ENCODE results near the gene CYCS.

CYCS gene

GRCh38 chr7:25125137-25125946, at the start of gene CYCS:
Gene CYCS (minus strand): TSS chr7:25125260. CDS start chr7:25124119, 1,141 bp downstream.
- DNase-seq (ENCODE audit: low spot score): peak; percentile 92

GRCh38 chr7:25173184-25173583, 48.1 kb upstream of the CYCS start:
- no peak for DNase-seq (ENCODE audit: low spot score)

DNA sequence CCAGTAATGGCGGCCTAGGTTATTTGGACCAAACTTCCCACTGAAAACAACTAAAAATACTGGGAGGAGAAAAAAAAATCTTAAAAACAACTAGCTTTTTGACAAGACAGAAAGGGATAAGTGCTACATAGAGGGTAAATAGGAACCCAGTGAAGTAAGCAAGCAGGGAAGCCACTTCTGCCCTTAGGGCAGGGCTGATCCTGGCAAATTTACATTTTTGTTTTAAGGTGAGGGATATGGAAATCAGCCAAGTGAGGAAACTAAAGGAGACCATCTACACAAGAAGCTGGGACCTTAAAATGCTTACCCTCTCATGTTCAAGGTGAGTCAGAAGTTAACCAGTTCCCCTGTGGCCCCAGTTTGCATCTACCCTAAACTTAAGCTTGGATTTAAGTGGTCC, 46.5 kb upstream of the CYCS start:
- DNase-seq (ENCODE audit: low spot score): no peak

- no peak for DNase-seq (ENCODE audit: low spot score)
Measured at GRCh38 chr7:25171071-25171470, 46.0 kb upstream of the CYCS start.

DNA sequence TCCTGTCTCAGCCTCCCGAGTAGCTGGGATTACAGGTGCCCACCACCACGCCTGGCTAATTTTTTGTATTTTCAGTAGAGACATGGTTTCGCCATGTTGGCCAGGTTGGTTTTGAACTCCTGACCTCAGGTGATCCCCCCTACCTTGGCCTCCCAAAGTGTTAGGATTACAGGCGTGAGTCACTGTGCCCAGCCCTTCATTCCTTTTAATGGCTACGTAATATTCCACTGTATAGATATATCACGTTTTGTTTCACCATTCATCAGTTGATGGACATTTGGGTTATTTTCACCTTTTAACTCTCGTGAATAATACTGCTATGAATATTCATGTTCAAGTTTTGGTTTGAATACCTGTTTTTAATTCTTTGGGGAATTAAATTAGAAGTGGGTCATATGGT, 44.6 kb upstream of the CYCS start:
- DNase-seq (ENCODE audit: low spot score): no peak

GRCh38 chr7:25168145-25168544, 43.1 kb upstream of the CYCS start:
- DNase-seq (ENCODE audit: low spot score): no peak

DNA sequence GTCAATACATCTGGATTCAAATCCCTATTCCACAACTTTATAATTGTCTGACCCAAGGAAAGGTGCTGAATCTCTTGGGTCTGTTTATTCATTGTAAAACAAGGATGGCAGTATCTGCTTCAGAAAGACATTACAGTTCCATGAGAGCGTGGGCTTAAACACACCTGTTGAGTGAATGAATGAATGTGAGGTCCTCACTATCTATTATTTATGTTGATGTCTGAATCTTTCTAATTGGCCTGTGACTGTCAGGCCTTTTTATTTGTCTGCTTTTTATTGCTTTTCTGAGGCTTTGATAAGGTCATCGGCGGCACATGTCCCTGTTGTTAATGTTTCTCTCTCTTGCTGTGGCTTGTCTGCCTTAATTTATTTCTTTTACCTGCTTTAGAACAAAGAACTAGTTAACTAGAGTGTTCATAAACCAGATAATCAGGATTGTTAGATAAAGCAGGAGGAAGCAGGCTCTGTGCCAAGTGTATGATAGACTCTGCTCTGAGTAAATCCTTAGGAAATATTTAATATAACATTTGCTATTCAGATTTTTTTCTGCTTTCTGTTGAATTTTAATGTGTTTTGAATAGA, 42.3 kb upstream of the CYCS start:
- DNase-seq (ENCODE audit: low spot score): no peak

- peak; percentile 64 for DNase-seq (ENCODE audit: low spot score)
Measured at GRCh38 chr7:25159983-25160596, 35.0 kb upstream of the CYCS start.

GRCh38 chr7:25158966-25159365, 33.9 kb upstream of the CYCS start:
- DNase-seq (ENCODE audit: low spot score): no peak

DNA sequence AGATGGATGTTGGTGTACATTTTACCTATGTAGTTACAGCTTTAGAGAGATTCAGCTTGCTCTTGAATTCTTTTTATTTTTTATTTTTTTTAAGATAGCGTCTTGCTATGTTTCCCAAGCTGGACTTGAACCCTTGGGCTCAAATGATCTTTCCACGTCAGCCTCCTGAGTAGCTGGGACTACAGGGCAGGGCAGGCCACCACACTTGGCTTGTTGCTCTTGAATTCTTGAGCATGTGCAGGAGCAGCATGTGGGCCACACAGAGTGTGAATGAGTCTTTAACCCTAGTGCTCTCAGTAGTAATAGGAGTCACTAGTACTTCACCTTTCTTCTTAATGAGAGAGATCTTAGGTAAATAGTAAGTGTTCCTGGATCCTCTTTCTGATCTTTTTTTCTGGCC, 26.7 kb upstream of the CYCS start:
- no peak for DNase-seq (ENCODE audit: low spot score)

DNA sequence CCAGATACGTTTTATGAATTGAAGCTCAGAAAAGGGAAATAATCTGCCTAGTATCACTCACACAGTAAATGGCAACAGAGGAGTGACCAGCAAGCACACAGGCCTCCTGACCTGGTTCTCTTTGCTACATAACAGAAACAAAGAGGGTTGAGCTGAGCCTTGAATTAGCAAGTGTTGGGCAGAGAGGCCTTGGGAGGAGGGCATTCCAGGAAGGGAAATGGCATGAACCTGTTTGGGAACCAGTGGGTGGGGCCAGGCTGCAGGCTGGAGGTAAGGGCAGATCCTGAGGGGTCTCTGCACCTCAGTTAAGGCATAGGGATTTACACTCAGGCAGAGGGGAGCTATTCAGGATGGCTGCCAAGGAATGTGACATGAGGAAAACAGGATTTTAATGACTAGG, 24.8 kb upstream of the CYCS start:
- no peak for DNase-seq (ENCODE audit: low spot score)

GRCh38 chr7:25148772-25149575, 23.9 kb upstream of the CYCS start:
- no peak for DNase-seq (ENCODE audit: low spot score)

DNA sequence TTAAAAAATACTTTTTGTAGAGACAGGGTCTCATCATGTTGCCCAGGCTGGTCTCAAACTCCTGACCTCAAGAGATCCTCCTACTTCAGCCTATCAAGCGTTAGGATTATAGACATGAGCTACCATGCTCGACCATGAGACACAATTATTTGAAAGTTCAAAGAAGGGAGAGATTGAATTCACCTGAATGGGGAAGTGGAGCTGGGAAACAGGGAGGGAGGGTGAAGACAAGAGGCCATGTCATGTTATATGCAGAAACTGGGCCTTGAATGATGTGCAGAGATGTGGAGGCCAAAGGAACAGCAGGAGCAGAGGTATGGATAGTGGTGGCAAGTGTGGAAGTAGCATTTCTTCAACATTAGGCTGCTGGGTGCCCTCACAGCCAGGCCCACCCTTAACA, 18.7 kb upstream of the CYCS start:
- no peak for DNase-seq (ENCODE audit: low spot score)

DNA sequence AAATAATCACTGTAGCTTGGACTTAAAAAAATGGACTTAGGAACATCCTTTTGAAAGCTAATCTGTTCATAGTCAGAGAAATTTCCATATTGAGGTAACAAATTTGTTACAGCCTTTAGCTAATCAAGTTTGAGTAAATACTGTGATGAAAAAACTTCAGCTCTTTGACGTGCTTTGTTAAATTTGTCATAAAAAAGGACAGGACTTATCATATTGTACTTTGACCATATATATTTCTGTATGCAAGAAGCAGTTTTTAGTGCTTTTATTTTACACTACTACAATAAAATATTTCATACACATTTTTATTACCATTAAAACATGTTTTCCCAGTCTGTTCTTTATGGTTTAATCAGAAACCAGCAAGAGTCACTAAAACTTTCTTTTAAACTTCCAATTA, 14.5 kb upstream of the CYCS start:
- DNase-seq (ENCODE audit: low spot score): no peak

DNA sequence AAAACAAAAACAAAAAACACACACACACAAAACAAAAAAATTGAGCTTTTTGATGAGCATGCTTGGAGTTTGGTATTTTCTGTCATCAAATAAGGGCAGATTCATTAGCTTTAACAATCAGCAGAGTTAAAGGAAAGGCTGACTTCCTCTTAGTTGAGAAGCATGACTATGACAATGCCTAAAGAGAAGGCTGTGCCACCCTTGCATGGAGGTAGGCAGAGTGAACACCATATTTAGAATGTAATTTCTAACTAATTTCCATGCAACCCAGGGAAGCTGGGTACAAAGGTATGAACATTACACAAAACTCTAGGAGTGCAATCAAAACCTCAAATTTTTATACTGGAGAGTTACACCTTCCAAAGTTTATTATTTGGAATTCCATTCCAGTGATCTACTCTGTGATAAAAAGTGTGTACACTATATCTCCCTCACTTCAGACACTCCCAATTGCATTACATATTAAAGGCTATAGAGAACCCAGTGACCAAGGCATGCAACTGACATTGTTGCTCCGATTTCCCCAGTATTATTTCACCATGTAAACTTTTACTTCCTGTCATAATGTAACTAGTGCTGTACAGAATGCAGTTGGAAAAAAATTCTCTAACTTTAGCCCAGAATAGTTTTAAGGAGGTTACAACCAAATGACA, 9.4 kb upstream of the CYCS start:
- no peak for DNase-seq (ENCODE audit: low spot score)

DNA sequence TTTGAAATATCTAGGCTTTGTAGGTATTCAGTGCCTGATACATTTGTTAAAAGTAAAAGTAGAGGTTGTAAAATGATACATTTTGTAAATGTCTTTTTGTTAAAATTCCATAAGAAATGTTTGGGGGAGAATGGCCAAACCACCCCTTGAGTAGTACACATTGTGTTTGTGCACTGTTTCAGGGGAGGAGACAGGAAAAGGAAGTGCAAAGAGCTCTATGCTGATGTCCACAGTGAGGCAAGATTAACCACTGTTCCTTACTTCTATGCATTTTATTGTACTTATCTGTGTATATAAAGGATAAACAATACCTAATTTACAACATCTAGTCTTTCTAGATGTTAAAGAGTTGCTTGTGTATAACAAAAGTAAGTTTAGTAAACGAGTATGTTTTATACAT, 7.4 kb upstream of the CYCS start:
- DNase-seq (ENCODE audit: low spot score): no peak

DNA sequence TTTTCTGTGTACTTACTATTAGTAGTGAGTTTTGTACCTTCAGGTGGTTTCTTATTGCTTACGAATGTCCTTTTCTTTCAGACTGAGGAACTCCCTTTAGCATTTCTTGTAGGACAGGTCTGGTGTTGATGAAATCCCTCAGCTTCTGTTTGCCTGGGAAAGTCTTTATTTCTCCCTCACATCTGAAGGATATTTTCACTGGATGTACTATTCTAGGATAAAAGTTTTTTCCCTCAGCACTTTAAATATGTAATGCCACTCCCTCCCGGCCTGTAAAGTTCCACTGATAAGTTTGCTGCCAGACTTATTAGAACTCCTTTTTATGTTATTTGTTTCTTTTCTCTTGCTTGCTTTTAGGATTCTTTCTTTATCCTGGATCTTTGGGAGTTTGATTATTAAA, 1.7 kb upstream of the CYCS start:
- no peak for DNase-seq (ENCODE audit: low spot score)

- DNase-seq (ENCODE audit: low spot score): no peak
Measured at GRCh38 chr7:25124465-25125136, 459 bp downstream of the CYCS start.

DNA sequence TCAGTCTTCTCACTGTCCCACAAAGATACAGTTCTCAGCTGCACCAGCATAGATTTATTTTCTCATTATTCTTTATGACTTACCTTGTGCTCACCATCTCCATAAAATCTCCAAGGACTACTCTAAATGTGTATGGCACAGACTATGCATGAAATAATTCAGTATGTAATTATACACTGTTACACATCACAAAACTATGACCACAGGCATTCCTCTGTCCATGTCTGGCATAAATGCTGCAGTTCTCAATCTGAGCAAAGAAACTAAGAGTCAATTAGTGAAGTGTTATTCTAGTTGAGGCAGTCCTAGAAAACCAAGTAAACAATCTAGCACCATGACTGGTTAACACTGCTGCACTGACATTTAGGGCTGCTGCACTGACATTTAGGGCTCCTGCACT, 2.7 kb downstream of the CYCS start:
- no peak for DNase-seq (ENCODE audit: low spot score)

DNA sequence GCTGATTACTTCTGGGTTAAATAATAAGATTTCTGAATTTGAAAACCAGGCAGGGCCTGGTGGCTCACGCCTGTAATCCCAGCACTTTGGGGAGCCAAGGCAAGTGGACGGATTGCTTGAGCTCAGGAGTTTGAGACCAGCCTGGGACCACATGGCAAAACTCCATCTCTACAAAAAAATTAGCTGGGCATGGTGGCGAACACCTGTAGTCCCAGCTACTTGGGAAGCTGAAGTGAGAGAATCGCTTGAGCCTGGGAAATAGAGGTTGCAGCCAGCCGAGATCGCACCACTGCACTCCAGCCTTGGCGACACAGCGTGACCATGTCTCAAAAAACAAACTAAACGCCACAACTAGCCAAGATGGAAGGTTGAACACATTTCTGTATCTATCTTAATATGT, 3.5 kb downstream of the CYCS start:
- no peak for DNase-seq (ENCODE audit: low spot score)

- no peak for DNase-seq (ENCODE audit: low spot score)
Measured at GRCh38 chr7:25119102-25119501, 6.0 kb downstream of the CYCS start.
